Measurements from ENCODE around the gene ZNF701. TPM values are rescaled to one million over a fixed set of nuclear protein-coding genes. Genes with fewer than 3 reads are reported as not detected.

Gene ZNF701
- total and polyA plus RNA-seq, 2 of the 13 experiments (the other 11 are each of a cell fraction or from before 2014, with no cell fraction given): 4.5 to 6.3 TPM

GRCh38 chr19:52600639-52601024, 30.5 kb downstream of the ZNF701 start:
- ChIA-PET POLR2A (interaction anchor here (0.7 kb wide), 1 partner anchor 74 kb away, joined by 5 read pairs; no protein-coding TSS in a partner anchor), CTCF (ENCODE audit: low intra/inter-chr PET ratio, low total read pairs) (no interaction called here)
- Histone ChIP-seq H3K9me3 (ENCODE audit: low read length) (peaks cover 48% of the 10 kb centered on the region), H4K20me1 (ENCODE audit: insufficient read depth, low read length) (no peaks in the 10 kb centered on the region), H3K27me3 (ENCODE audit: control insufficient read depth in 1 of 2, insufficient read depth in 2 of 2, low read length in 2 of 2) (no peaks in the 10 kb centered on the region), H3K79me2 (ENCODE audit: insufficient read depth, low read length) (peaks cover 9% of the 10 kb centered on the region), H2AFZ (ENCODE audit: low read length) (no peak overlapping the region), H3K36me3 (replicated peaks in 1 of 2; ENCODE audit: control insufficient read depth in 1 of 2, insufficient read depth in 2 of 2, low read length in 2 of 2) (no peaks in the 10 kb centered on the region; a peak in 1 of 5 replicates), H3K27ac (ENCODE audit: extremely low read length, insufficient read depth, low read length) (peak overlapping the region; percentile 82), H3K4me2 (ENCODE audit: low read depth, low read length) (peak overlapping the region; percentile 63), H3K4me1 (ENCODE audit: insufficient read depth, low read length) (peaks cover 17% of the 10 kb centered on the region), H3K9ac (ENCODE audit: insufficient read depth, low read depth, low read length) (peak overlapping the region; percentile 49; the same call in 1 of the 2 replicates), H3K4me3 (replicated peaks in 1 of 3; ENCODE audit: insufficient read depth in 1 of 3, low read depth in 2 of 3, low read length in 3 of 3) (peak overlapping the region; percentile 41 to 73 (median 71); a peak in 5 of 6 replicates)
- in situ Hi-C loops (cut with HindIII; ENCODE audit: extremely low pct_ligation_motif_present, low pct_unique_long_range_greater_than_20kb) (no loop called here), intact Hi-C loops (cut with micrococcal nuclease; ENCODE audit: unreplicated experiment) (loop anchor here (1.0 to 2.0 kb wide), 2 partner anchors 28 to 73 kb away; partner anchors contain the start of gene ZNF808)
- FAIRE-seq: no peak
- TSS peak; percentile 82 for BruUV-seq (replicated peaks)
- DNase-seq (ENCODE audit: low spot score): peak; percentile 54
- ATAC-seq: peak; percentile 71
- WGBS (ENCODE audit: low lambda C conversion rate): 18% methylated on average over 15 of the region's 15 CpGs
- no peak for TF ChIP-seq DMTF1 (CRISPR knock-in tag; IDR thresholded peaks at IDR 0.05)
- no peak for TF ChIP-seq IKZF1 (IDR thresholded peaks at IDR 0.05)
- TF ChIP-seq ETV5 (CRISPR knock-in tag; IDR thresholded peaks at IDR 0.05; ENCODE audit: borderline replicate concordance): no peak
- TF ChIP-seq ATF4 (CRISPR knock-in tag; IDR thresholded peaks at IDR 0.05): no peak
- no peak for TF ChIP-seq YY1 (IDR thresholded peaks at IDR 0.05; ENCODE audit: insufficient read depth, insufficient replicate concordance, low read depth, low read length)
- no peak for TF ChIP-seq ZMYM4 (CRISPR knock-in tag; IDR thresholded peaks at IDR 0.05)
- TF ChIP-seq ZFP36L1 (CRISPR knock-in tag; IDR thresholded peaks at IDR 0.05): no peak
- no peak for TF ChIP-seq ZKSCAN5 (CRISPR knock-in tag; IDR thresholded peaks at IDR 0.05)
- TF ChIP-seq, protein P1, sequence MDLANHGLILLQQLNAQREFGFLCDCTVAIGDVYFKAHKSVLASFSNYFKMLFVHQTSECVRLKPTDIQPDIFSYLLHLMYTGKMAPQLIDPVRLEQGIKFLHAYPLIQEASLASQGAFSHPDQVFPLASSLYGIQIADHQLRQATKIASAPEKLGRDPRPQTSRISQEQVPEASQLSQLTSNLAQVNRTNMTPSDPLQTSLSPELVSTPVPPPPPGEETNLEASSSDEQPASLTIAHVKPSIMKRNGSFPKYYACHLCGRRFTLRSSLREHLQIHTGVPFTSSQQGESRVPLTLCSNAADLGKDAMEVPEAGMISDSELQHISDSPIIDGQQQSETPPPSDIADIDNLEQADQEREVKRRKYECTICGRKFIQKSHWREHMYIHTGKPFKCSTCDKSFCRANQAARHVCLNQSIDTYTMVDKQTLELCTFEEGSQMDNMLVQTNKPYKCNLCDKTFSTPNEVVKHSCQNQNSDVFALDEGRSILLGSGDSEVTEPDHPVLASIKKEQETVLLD (CRISPR knock-in tag; IDR thresholded peaks at IDR 0.05; ENCODE audit: low read depth): no peak
- TF ChIP-seq, protein P2, sequence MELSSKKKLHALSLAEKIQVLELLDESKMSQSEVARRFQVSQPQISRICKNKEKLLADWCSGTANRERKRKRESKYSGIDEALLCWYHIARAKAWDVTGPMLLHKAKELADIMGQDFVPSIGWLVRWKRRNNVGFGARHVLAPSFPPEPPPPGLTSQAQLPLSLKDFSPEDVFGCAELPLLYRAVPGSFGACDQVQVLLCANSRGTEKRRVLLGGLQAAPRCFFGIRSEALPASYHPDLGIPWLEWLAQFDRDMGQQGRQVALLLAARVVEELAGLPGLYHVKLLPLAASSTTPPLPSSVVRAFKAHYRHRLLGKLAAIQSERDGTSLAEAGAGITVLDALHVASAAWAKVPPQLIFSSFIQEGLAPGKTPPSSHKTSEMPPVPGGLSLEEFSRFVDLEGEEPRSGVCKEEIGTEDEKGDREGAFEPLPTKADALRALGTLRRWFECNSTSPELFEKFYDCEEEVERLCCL (CRISPR knock-in tag; IDR thresholded peaks at IDR 0.05; ENCODE audit: borderline replicate concordance): no peak
- TF ChIP-seq SP5 (CRISPR knock-in tag; IDR thresholded peaks at IDR 0.05; ENCODE audit: borderline replicate concordance, low read depth): no peak
- TF ChIP-seq PHF20 (CRISPR knock-in tag; IDR thresholded peaks at IDR 0.05): no peak
- TF ChIP-seq ZMAT3 (CRISPR knock-in tag; conservative IDR thresholded peaks at IDR 0.05): no peak
- no peak for TF ChIP-seq HMG20B (CRISPR knock-in tag; conservative IDR thresholded peaks at IDR 0.05)
- TF ChIP-seq NR2F1 (CRISPR knock-in tag; IDR thresholded peaks at IDR 0.05): no peak
- no peak for TF ChIP-seq ZNF792 (CRISPR knock-in tag; IDR thresholded peaks at IDR 0.05)
- TF ChIP-seq CC2D1A (CRISPR knock-in tag; IDR thresholded peaks at IDR 0.05): no peak
- no peak for TF ChIP-seq BORCS8-MEF2B (CRISPR knock-in tag; IDR thresholded peaks at IDR 0.05)

All from HepG2 (cell line).